NCI-H2029 treated with DMSO at 0.1 percent for 48 hours (cell line): ENCODE measurements around the gene NUP62.

Experiments
- DNase-seq: peaks from one replicate; lab custom pipeline; 2025; lab: John Stamatoyannopoulos, UW

The NUP62 gene

GRCh38 chr19:49866933-49867782 is 62.1 kb downstream of the NUP62 start, which contains the start of gene PNKP:
PNKP (minus strand) TSS chr19:49867576; CDS start chr19:49867204, 372 bp downstream.
- DNase-seq: peak; percentile 79

DNA sequence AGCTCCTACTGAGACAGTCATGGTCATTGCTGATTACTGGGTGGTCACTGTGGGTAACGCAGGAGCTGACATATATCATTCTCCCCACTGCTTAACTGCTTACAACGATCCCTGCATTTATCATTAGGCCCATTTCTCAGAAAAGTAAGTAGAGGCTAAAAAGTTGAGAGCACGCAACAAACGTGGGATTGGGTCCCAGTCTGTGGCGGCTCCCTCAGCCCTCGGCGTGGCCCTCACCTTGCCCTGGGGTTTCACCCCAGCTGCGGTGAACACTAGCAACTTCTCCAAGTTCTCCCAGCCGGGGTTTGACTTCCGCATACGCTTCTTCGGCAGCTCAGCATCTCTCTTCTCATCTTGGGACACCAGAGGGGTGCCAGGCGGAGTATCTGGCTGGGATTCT is 64.4 kb downstream of the NUP62 start:
- no peak for DNase-seq

DNA sequence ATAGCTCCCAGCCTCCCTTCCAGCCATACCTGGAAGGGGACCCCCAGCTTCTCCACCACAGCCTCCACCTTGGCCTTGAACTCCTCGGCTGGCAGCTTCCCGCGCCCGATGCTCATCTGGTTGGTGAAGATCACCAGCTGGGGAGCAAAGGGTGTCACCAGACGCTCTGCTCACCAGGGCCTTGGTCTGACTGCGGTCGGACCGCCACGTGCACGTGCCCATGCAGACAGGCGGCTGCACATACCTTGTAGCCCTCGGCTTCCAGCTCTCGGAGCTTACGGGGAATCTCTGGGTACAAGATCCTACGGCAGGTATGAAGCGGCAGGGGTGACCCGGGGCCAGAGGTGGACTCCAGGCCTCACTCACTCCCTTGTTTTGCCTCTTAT is 65.4 kb downstream of the NUP62 start:
- DNase-seq: no peak

DNA sequence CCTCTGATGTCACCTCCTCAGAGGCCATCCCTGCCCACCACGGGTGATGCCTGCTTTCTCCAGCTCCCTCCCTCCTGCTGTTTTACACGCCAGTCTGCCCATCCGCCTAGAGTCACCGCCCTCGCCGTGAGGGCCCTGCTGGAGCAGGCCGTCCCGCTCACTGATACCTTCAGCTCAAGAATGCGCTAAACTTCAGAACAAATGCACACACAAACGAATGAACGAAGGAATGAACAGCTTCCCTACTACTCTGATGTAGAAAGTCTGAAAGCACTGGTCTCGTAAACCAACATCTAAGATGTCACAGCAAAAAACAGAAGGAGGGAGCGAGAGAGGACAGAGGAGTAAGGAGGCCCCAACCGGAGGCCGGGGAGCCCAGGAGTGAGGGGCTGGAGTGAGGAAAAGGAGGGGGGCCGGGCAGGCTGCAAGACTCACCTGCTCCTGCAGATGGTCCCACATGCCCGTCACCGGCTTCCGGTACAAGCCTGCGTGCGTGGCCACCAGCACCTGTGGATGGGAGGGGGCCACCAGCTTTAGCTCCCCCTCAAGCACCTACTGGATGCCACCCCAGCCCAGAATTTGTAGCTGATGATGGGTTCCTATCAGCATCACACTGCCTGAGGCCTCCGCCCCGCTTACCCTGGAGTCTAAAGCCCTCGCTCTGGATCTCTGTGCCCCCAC is 65.9 kb downstream of the NUP62 start:
- no peak for DNase-seq

DNA sequence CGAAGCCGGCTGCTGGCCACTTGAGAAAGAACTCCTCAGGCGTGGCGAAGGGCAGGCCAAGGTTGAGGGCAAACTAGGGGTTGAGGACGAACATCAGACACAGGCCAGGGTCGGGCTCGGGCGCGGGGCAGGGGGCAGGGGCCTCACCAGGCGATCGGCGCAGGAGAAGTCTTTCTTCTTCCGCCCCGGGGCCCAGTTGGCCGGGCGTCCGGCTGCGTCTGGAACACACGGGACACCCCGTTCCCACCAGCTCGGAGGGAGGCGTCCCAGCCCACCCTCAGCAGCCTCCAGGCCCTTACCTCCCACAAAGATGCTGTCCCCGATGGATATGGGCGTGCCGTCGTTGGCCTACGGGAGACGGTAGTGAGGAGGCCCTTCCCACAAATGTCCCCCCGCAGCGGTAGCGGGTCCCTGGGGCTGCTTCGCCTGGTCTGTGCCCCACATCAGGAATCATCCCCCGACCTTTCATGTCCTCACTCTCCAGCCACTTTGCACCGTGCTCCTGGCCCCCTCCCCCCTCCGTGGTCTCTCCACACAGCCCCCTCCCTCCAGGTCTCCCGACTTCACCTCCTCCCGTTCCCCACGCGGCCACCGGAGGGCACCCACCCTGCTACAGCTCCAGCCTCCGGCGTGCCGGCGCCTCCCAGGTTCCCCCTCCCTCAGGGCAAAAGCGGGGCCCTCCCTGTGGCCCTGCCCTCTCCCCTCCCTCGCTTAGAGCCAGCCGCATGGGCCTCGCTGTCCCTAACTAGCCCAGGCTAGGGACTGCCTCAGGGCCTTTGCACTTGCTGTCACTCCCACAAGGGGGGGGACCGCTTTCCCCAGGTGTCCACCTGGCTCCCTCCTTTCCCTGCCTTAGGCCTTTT is 66.7 kb downstream of the NUP62 start:
- no peak for DNase-seq

DNA sequence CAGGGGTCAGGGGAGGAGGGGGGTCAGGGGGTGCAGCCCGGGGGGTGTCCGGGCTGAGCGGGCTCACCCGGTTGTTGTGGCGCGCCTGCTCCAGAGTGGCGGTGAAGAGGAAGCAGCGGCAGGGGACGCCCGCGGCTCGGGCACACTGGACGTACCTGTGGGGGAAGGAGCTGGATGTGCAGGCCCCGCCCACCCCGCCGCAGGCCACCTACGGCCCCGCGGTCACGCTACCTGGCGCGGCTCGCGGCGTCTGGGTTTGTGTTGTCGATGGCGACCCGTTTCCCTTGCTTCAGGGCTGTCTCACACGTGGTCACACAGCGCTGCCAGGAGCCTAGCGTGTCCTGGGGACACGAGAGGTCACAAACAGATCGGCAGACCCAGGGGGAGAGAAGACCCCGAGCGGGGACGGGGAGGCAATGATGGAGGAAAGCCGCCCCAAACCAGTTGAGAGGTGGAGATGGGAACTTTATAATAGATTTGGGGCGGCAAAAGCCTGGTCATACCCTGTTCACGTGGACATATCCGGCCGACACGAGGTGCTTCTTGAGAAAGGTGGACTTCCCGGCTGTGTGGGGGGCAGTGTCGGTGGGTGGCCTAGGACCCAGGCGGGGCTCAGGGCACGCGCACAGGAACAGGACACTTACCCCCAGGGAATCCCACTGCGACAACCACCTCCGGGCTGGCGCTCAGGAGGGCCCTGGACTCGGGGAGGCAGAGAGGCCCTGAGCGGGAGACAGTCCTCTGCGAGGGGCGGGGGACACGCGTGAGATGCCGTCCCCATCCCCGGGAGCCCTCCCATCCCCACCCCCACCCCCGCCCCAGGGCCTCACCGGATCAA is 67.5 kb downstream of the NUP62 start:
- DNase-seq: no peak

- no peak for DNase-seq
Observed at GRCh38 chr19:49861107-49861506, 68.2 kb downstream of the NUP62 start.

- no peak for DNase-seq
Observed at GRCh38 chr19:49860336-49861102, 68.8 kb downstream of the NUP62 start.

GRCh38 chr19:49859682-49860335 is 69.5 kb downstream of the NUP62 start:
- no peak for DNase-seq

- no peak for DNase-seq
Observed at GRCh38 chr19:49858088-49858985, 71.0 kb downstream of the NUP62 start.

DNA sequence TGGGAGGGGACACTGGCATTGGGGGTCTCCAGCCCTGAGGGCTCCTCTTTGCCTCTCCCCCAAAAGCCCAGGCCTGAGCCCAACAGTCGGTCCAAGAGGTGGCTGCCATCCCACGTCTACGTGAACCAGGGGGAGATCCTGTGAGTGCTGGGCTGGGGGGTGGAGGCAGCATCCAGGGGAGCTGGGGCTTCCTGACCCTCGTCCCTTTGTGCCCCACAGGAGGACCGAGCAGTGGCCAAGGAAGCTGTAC is 71.5 kb downstream of the NUP62 start:
- DNase-seq: no peak

DNA sequence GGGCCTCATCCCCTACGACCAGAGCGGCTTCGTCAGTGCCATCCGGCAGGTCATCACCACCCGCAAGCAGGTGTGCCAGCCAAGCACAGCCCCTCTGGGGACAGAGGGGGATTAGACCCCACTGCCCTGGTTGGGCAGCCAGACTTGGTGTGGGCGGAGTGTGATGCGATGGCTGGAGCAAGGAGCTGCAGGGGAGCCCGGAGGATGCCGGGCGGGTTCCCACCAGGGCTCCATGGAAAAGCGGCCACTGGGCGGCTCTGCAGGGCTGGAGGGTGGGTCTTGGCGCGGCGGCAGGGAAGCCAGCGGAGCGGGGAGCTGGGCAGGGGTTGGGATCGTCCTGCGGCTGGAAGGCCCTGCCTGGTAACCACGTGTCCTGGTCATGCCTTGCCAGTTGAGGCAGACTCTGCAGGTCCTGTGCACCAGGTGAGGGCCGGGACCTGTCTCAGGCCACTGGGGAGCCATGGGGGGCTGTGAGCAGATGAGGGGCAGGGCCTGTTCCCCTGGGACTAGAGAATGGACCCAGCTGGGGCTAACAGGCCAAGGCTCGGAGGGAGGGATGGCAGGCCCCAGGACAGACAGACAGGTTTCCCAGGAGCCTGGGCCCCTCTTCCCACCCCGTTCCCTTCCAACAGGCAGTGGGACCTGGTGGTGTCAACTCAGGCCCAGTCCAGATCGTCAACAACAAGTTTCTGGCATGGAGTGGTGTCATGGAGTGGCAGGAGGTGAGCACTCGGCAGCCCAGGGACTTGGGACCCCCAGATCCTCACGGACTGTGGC is 72.1 kb downstream of the NUP62 start:
- DNase-seq: no peak
